IPS-20b (cell line): ENCODE measurements around the gene PTGES.

Source experiments
- H3K27ac ChIP-seq: one replicate; pipeline ENCODE4 v1.5.1; 2013; ENCODE audit warnings: low read length
- H3K27me3 ChIP-seq: 2 replicates; pipeline ENCODE4 v1.6.1; 2013; ENCODE audit warnings: mild to moderate bottlenecking, low read length, inconsistent platforms; ENCODE audit not compliant: insufficient read depth
- H3K36me3 ChIP-seq: 2 replicates; pipeline ENCODE4 v1.6.1; 2013; ENCODE audit warnings: low read depth, mild to moderate bottlenecking, inconsistent platforms, low read length, moderate library complexity; ENCODE audit not compliant: insufficient read depth
- H3K4me1 ChIP-seq: 2 replicates; pipeline ENCODE4 v1.6.1; 2013; ENCODE audit warnings: mild to moderate bottlenecking, control low read depth, inconsistent platforms, low read length, moderate library complexity; ENCODE audit not compliant: insufficient read depth
- H3K4me3 ChIP-seq: 2 replicates; pipeline ENCODE4 v1.5.1; 2013; ENCODE audit warnings: mild to moderate bottlenecking, low read length, inconsistent platforms
- H3K9ac ChIP-seq: 2 replicates; pipeline ENCODE4 v1.6.1; 2013; ENCODE audit warnings: low read depth, mild to moderate bottlenecking, inconsistent platforms, low read length, moderate library complexity
- H3K9me3 ChIP-seq: 2 replicates; pipeline ENCODE4 v1.6.1; 2013; ENCODE audit warnings: mild to moderate bottlenecking, low read depth, low read length, inconsistent platforms; ENCODE audit not compliant: insufficient read depth

Gene PTGES

DNA sequence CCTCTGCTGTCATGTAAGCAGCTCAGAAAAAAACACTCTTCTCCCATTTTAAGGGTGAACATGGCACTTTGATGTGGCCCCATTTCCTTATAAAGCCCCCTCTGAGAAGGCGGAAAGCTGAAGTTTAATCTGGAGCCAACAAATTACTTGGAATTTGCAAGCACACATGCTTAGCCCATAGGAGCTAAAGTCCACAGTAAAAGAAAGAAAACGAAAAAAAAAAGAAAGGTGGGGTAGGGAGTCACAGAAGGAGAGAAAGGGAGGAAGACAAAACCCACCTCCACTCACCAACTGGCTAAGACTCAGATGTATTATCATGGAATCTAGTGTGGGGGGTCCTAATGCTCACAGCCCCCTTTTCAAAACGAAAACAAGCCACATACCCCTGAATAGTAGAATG lies 57.0 kb downstream of the PTGES start:
- H3K27me3 ChIP-seq, result peaks cover 25% of the 10 kb centered on the region
- no peaks in the 10 kb centered on the region for H3K9me3 ChIP-seq
- no peak overlapping the region for H3K9ac ChIP-seq
- no peaks in the 10 kb centered on the region for H3K4me1 ChIP-seq
- no peak overlapping the region for H3K27ac ChIP-seq
- H3K4me3 ChIP-seq, result no peak overlapping the region
- no peaks in the 10 kb centered on the region for H3K36me3 ChIP-seq

DNA sequence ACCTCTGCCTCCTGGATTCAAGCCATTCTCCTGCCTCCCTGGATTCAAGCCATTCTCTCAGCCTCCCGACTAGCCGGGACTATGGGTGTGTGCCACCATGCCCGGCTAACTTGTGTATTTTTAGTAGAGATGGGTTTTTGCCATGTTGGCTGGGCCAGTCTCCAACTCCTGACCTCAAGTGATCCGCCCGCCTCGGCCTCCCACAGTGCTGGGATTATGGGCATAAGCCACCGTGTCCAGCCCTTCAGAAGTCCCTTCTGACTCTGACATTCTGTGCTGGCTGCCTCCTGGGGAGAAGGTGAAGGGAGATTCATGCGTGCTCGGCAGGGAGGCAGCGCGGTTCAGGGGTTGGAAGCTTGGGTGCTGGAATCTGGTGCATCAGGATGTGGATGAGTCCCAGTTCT lies 58.6 kb downstream of the PTGES start:
- Histone ChIP-seq H3K36me3 (no peaks in the 10 kb centered on the region), H3K9me3 (no peaks in the 10 kb centered on the region), H3K27me3 (peaks cover 25% of the 10 kb centered on the region), H3K9ac (no peak overlapping the region), H3K4me3 (no peak overlapping the region), H3K4me1 (no peaks in the 10 kb centered on the region), H3K27ac (no peak overlapping the region)

DNA sequence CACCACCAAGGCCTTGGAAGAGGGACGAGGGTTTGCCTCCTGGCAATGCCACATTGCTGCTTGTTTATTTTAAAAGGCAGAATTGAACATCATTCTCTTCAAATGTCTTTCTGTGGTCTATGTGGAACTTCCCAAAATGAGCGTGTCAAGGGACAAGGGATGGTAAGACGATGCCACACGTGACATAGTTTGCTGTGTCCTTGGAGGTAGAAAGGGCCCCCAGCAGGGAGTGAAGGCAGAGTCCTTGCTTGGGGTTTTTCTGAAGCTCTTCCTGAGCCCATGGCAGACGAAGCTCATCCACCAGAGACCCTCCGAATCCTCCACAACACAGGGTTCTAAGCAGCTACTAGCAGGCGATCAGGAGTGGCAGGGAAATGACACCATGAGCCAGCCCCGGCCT lies 59.1 kb downstream of the PTGES start:
- Histone ChIP-seq H3K4me1 (no peaks in the 10 kb centered on the region), H3K36me3 (no peaks in the 10 kb centered on the region), H3K4me3 (no peak overlapping the region), H3K9me3 (no peaks in the 10 kb centered on the region), H3K9ac (no peak overlapping the region), H3K27ac (no peak overlapping the region), H3K27me3 (peaks cover 25% of the 10 kb centered on the region)

GRCh38 chr9:129692534-129692933 lies 60.3 kb downstream of the PTGES start:
- H3K27ac ChIP-seq, result no peak overlapping the region
- H3K4me3 ChIP-seq, result no peak overlapping the region
- H3K4me1 ChIP-seq, result no peaks in the 10 kb centered on the region
- no peak overlapping the region for H3K9ac ChIP-seq
- H3K36me3 ChIP-seq, result no peaks in the 10 kb centered on the region
- H3K9me3 ChIP-seq, result no peaks in the 10 kb centered on the region
- H3K27me3 ChIP-seq, result peaks cover 19% of the 10 kb centered on the region
